NB4 (cell line): ENCODE results near the gene TBC1D14.

ENCODE experiments used
- DNase-seq: peaks from one replicate; pipeline ENCODE4 v3.0.0; 2010; ENCODE audit warnings: low read depth
- H3K4me3 ChIP-seq: one replicate; pipeline ENCODE4 v1.5.1; 2011; ENCODE audit warnings: mild to moderate bottlenecking, low read depth, low read length, moderate library complexity
- MYC ChIP-seq: IDR thresholded peaks from 2 replicates; pipeline ENCODE4 v1.6.1; 2011; ENCODE audit warnings: low read depth, low read length
- POLR2A ChIP-seq: IDR thresholded peaks from 2 replicates; pipeline ENCODE4 v1.6.1; 2011; ENCODE audit warnings: mild to moderate bottlenecking; ENCODE audit not compliant: insufficient read length; ENCODE audit errors: extremely low read depth
- TF ChIP-seq, protein P1 (sequence below): IDR thresholded peaks from one replicate; pipeline ENCODE4 v1.5.1; 2012; ENCODE audit warnings: low read depth, low read length
- TF ChIP-seq, protein P2 (sequence below): IDR thresholded peaks from 2 replicates; pipeline ENCODE4 v1.6.1; 2011; ENCODE audit warnings: low read depth, low read length

TBC1D14 gene

DNA sequence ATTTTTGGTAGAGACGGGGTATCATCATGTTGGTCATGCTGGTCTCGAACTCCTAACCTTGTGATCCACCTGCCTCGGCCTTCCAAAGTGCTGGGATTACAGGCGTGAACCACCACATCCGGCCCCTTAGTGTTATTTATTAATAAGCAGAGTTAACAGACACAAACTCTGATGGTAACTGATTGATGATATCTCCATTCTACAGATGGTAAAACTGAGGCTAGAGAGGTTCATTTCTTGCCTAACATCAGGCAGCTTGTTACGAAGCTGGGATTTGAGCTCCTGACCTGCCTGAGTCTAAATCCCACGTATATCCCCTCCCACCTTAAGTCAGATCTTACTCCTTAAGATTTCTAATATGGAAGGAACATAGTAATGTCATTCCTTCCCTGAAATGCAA lies 36.9 kb downstream of the TBC1D14 start:
- H3K4me3 ChIP-seq, result no peak overlapping the region
- TF ChIP-seq POLR2A, result no peak
- TF ChIP-seq, protein P1, sequence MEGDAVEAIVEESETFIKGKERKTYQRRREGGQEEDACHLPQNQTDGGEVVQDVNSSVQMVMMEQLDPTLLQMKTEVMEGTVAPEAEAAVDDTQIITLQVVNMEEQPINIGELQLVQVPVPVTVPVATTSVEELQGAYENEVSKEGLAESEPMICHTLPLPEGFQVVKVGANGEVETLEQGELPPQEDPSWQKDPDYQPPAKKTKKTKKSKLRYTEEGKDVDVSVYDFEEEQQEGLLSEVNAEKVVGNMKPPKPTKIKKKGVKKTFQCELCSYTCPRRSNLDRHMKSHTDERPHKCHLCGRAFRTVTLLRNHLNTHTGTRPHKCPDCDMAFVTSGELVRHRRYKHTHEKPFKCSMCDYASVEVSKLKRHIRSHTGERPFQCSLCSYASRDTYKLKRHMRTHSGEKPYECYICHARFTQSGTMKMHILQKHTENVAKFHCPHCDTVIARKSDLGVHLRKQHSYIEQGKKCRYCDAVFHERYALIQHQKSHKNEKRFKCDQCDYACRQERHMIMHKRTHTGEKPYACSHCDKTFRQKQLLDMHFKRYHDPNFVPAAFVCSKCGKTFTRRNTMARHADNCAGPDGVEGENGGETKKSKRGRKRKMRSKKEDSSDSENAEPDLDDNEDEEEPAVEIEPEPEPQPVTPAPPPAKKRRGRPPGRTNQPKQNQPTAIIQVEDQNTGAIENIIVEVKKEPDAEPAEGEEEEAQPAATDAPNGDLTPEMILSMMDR, result no peak
- no peak for TF ChIP-seq MYC
- TF ChIP-seq, protein P2, sequence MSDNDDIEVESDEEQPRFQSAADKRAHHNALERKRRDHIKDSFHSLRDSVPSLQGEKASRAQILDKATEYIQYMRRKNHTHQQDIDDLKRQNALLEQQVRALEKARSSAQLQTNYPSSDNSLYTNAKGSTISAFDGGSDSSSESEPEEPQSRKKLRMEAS, result no peak
- no peak for DNase-seq

DNA sequence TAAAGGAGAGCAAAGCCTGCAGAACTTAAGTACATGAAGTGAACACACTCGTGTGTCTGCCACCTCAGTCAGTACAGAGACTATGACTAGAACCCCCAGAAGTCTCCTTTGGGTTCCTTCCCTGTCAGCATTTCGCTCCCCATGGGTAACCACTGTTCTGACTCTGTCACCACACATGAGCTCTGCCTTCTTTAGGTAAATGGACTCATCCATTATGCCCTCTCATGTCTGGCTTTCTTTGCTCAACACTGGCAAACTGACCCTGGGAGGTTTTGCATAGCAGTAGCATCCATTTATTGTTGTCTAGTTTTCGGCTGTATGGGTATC lies 38.5 kb downstream of the TBC1D14 start:
- DNase-seq, result no peak
- TF ChIP-seq, protein P1, result no peak
- TF ChIP-seq POLR2A (no peak), MYC (no peak)
- TF ChIP-seq, protein P2, result no peak
- H3K4me3 ChIP-seq, result no peak overlapping the region

DNA sequence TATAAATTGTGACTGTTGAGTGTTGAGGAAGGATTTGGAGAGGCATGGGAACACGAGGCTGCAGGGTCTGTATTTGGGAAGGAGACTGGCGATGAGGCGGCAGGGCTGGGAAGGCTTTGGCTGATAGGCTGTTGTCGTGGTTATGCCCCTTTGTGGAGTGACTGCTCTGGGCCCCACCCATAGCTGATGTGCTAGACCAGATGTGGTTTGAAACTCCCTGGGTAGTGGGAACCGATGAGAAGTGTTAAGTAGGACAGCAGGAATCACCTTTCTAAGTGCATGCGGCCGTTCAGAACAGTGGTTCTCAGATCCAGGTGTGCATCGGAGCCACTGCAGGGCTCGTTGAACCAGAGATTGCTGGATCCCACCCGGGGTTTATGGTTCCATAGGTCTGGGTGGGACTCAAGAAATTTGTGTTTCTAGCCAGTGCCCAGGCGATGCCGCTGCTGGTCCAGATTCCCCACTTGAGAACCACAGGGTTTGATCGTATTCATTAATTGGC lies 42.3 kb downstream of the TBC1D14 start:
- TF ChIP-seq, protein P2, result no peak
- TF ChIP-seq MYC (no peak), POLR2A (no peak)
- TF ChIP-seq, protein P1, result no peak
- H3K4me3 ChIP-seq, result no peak overlapping the region
- peak; percentile 25 for DNase-seq

DNA sequence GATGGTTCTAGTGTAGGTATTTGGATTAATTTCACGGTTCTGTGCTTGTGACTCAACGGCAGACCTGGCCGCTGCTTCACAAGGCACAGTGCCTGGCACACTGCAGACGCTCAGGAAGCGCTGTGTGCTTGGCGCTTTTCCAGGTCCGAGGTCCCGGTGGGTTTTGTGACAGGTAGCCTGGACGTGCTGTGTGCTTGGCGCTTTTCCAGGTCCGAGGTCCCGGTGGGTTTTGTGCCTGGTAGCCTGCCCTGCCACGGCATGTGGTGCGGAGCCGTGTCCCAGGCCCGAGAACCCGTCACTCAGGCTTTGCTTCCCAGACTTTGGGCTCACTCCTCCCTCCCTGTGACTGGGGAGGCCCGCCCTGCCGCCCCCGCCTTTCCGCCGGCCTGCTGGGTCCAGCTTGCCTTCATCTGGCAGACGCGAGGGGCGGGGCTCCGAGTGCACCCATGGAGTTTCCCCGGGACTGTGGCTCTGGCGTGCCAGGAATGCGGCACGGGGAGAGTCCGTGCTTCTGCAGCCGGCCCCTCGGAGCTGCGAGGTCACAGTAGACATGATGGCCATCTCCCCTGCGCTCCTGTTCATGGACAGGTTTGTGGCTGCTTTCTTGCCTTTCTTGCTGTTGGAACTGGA lies 44.2 kb downstream of the TBC1D14 start:
- no peak overlapping the region for H3K4me3 ChIP-seq
- no peak for DNase-seq
- TF ChIP-seq, protein P1, result no peak
- TF ChIP-seq, protein P2, result no peak
- no peak for TF ChIP-seq MYC
- no peak for TF ChIP-seq POLR2A

DNA sequence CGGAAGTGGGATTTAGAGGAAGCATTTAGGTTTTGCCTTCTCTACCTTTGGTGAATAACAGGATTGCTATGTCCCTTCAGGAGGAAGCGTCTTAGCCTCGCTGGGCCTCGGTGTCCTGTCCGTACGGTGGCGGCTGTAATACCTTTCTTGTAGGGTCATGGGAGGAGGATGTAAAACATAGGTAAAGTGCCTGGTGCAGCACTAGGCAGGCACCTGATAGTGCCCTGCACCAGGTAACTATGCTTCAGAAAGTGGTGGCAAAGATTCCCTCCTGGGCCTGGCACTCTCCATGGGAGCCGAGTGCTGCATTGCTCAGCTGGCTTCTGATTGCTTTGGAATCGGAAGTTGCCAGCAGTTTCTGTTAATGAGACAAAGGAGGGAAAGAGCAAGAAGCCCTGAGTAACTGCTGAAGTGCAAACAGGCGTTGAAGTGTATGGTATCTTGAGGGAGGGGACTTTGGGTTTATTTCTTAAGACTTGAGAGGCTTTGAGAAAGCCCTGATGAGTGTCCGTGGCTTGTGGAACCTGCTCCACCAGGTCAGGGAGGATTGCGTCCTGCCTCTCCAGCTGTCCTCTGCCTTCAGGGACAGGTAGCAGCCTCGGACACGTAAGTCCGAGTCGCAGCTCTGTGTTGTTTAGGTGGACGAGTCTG lies 45.8 kb downstream of the TBC1D14 start:
- no peak overlapping the region for H3K4me3 ChIP-seq
- TF ChIP-seq, protein P1, result no peak
- TF ChIP-seq MYC, result no peak
- no peak for TF ChIP-seq POLR2A
- no peak for DNase-seq
